Lower leg skin (tissue), 3 donors: ENCODE measurements around the gene SORBS2.

Experiments
- POLR2A ChIP-seq, 2 donors: fragments of 450-650 bp; IDR thresholded peaks; one replicate each; pipeline ENCODE4 v1.6.1; 2016 to 2017; ENCODE audit warnings: antibody characterized with exemption in 2 of 2, mild to moderate bottlenecking in 1 of 2, moderate library complexity in 1 of 2
- TF ChIP-seq, protein P1 (sequence below), 3 donors: fragments of 450-650 bp; IDR thresholded peaks; one replicate each; pipeline ENCODE4 v1.5.1; 2016; ENCODE audit warnings: antibody characterized with exemption in 3 of 3, mild to moderate bottlenecking in 3 of 3, moderate library complexity in 2 of 3

DNA sequence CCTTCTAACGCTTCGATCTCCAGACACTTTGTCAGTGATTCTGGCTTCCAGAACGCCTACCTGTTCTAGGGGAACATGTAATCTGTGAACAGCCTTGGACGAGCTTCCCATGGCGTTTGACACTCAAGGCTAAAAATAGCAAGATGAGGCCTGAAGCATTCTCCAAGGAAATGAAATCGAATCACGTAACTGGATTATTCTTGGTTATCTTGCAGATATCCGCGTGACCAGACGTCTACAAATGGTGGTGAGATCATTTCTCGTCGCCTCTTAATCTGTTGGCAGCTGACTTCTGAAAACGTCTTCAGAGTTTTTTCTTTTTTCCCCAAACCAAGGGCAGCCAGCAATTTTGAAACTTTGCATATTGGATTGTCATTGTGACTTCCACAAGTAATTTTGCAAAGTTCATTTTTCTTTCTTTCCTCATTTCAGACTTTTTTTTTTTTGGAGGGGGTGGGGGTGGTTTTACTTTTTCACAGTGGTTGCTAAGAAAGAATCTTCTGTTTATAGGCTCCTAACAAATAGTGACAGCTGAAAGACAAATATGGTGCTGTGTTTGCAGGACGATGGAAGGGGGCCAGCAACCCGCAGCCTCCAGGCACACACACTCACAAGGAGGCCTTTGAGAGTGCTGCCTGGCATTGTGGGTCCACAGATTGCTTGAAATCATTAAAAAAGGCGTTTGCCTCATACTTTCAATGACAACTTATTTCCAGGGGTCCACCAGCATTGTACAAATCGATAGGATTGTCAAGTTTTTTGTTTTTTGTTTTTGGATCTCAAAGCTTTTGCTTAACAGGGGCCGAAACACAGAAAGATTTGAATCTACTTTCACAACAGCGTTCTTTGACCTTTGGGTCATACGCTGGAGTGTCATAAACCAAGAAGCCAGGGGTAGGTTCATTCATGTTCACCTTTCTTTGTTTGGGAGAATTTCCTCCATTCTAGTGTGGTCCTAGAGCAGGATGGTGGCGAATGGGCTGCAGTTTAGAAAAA lies 244.3 kb downstream of the SORBS2 start:
- TF ChIP-seq, protein P1, sequence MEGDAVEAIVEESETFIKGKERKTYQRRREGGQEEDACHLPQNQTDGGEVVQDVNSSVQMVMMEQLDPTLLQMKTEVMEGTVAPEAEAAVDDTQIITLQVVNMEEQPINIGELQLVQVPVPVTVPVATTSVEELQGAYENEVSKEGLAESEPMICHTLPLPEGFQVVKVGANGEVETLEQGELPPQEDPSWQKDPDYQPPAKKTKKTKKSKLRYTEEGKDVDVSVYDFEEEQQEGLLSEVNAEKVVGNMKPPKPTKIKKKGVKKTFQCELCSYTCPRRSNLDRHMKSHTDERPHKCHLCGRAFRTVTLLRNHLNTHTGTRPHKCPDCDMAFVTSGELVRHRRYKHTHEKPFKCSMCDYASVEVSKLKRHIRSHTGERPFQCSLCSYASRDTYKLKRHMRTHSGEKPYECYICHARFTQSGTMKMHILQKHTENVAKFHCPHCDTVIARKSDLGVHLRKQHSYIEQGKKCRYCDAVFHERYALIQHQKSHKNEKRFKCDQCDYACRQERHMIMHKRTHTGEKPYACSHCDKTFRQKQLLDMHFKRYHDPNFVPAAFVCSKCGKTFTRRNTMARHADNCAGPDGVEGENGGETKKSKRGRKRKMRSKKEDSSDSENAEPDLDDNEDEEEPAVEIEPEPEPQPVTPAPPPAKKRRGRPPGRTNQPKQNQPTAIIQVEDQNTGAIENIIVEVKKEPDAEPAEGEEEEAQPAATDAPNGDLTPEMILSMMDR (IDR thresholded peaks at IDR 0.05) = no peak
- no peak for TF ChIP-seq POLR2A (IDR thresholded peaks at IDR 0.05)
